Ectodermal cell (in vitro differentiated cells): ENCODE measurements around the gene METTL21A.

ENCODE experiments used
- H3K27ac ChIP-seq: 2 replicates; pipeline ENCODE4 v1.7.0; 2013; ENCODE audit warnings: mild to moderate bottlenecking, low read depth, low read length; ENCODE audit not compliant: insufficient read depth, poor library complexity, severe bottlenecking
- H3K27me3 ChIP-seq: 2 replicates; pipeline ENCODE4 v1.7.0; 2013; ENCODE audit warnings: mild to moderate bottlenecking, low read length; ENCODE audit not compliant: insufficient read depth, control insufficient read depth, poor library complexity, severe bottlenecking
- H3K36me3 ChIP-seq: one replicate; pipeline ENCODE4 v1.7.0; 2013; ENCODE audit warnings: low read length; ENCODE audit not compliant: control insufficient read depth, insufficient read depth
- H3K4me1 ChIP-seq: one replicate; pipeline ENCODE4 v1.7.0; 2013; ENCODE audit warnings: low read length; ENCODE audit not compliant: control insufficient read depth, insufficient read depth
- H3K4me3 ChIP-seq: 2 replicates; pipeline ENCODE4 v1.7.0; 2013; ENCODE audit warnings: low read depth, low read length, control low read depth; ENCODE audit not compliant: insufficient read depth
- H3K9me3 ChIP-seq: 2 replicates; pipeline ENCODE4 v1.7.0; 2013; ENCODE audit warnings: mild to moderate bottlenecking, low read length, moderate library complexity; ENCODE audit not compliant: control insufficient read depth
- WGBS, 2 experiments: methylation state at CpG; one replicate each; pipeline ENCODE4 v1.1.7; 2013; ENCODE audit warnings: missing lambda C conversion rate in 2 of 2; 5-methylcytosine and 5-hydroxymethylcytosine counted together

The METTL21A gene

DNA sequence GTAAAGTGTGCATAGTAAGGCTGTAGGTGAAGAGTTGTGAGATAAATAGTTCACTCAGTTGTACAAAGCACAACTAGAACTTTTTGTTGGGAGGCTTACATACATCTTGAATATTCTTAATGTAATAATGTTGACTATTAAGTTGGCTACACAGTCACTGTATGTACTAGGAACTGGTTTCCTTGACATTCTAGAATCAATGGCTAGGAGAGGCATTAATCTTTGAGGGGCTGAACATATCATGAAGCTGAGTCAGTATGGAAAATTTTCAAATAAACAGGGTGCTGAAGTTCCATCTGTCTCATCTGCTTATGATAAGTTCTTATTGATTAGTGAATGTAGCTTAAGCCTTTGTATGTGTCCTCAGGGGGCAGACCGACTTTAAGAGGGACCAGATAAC, 23.4 kb downstream of the METTL21A start:
- no peaks in the 10 kb centered on the region for H3K27me3 ChIP-seq
- no peak overlapping the region for H3K27ac ChIP-seq
- 73 to 88% methylated on average over 1 of the region's 1 CpG for WGBS, 2 experiments
- no peak overlapping the region for H3K4me3 ChIP-seq
- no peaks in the 10 kb centered on the region for H3K9me3 ChIP-seq
- no peaks in the 10 kb centered on the region for H3K4me1 ChIP-seq
- H3K36me3 ChIP-seq, result peaks cover 8% of the 10 kb centered on the region

DNA sequence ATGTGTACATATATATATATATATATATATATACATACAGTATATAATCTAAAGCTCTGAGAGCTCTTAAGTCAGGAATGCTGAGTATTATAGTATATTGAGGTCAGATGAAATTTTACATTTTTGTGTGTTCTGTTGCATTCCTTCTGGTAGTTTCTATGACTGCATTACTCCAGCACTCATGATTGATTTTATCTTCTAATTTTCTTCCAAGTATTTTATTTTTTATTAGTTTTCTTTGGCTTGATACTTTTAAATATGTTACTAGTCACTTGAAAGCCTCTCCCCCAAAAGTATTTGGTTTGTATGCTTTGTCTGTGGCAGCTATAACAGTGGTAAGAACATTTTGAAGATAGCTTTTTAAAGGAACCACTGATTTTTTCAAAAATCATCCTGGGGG, 25.0 kb downstream of the METTL21A start:
- Histone ChIP-seq H3K36me3 (peaks cover 8% of the 10 kb centered on the region), H3K27ac (no peak overlapping the region), H3K27me3 (no peaks in the 10 kb centered on the region), H3K4me1 (no peaks in the 10 kb centered on the region), H3K9me3 (no peaks in the 10 kb centered on the region), H3K4me3 (no peak overlapping the region)

DNA sequence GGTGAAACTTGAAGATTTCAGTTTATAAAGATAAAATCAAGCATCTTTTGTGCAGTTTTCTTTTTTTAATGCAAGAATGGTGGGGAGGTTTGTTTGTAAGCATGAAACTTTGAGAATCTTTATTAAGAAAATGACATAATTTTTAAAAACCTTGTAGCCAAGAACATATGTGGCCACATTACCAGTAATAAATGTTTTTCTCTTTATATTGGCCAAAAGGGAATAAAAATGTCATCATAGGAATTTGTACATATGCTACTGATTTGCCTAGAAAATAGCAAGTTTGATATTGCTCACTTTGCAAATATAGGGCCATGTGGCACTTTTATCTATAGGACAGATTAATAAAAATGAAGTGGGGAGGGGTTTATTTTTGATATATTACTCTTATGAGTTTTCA, 25.6 kb downstream of the METTL21A start:
- Histone ChIP-seq H3K4me3 (no peak overlapping the region), H3K36me3 (peaks cover 8% of the 10 kb centered on the region), H3K27me3 (no peaks in the 10 kb centered on the region), H3K4me1 (no peaks in the 10 kb centered on the region), H3K27ac (no peak overlapping the region), H3K9me3 (no peaks in the 10 kb centered on the region)

DNA sequence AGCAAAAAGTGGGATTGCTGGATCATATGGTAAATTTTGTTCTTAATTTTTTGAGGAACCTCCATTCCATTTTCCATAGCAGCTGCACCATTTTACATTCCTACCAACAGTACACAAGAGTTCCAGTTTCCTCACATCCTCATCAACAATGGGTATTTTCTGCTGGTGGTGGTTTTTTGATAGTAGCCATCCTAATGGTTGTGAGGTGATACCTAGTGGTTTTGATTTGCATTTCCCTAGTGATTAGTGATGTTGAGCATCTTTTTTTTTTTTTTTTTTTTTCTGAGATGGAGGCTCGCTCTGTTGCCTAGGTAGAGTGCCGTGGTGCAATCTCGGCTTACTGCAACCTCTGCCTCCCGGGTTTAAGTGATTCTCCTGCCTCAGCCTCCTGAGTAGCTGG, 30.5 kb downstream of the METTL21A start:
- Histone ChIP-seq H3K36me3 (peaks cover 28% of the 10 kb centered on the region), H3K4me3 (no peak overlapping the region), H3K27ac (no peak overlapping the region), H3K4me1 (no peaks in the 10 kb centered on the region), H3K9me3 (no peaks in the 10 kb centered on the region), H3K27me3 (no peaks in the 10 kb centered on the region)
- 94% methylated on average over 3 of the region's 4 CpGs; no CpG with 5 or more reads in 1 of the 2 experiments for WGBS, 2 experiments

GRCh38 chr2:207594264-207594663, 30.9 kb downstream of the METTL21A start:
- WGBS, 2 experiments, result 95 to 97% methylated on average over 2 to 3 of the region's 3 CpGs

DNA sequence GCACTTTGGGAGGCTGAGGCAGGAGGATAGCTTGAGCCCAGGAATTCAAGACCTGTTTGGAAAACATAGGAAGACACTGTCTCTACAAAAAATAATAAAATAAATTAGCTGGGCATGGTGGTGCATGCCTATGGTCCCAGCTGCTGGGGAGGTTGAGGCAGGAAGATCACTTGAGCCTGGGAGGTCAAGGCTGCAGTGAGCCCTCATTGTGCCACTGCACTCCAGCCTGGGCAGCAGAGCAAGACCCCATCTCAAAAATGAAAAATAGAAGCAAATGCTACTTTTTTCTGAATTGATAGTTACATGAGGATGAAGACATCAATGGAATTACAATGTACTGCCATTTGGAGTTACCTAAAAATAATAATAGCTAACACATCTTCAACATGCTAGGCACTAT, 31.9 kb downstream of the METTL21A start:
- no peak overlapping the region for H3K27ac ChIP-seq
- no peaks in the 10 kb centered on the region for H3K9me3 ChIP-seq
- no peaks in the 10 kb centered on the region for H3K27me3 ChIP-seq
- H3K4me1 ChIP-seq, result no peaks in the 10 kb centered on the region
- no peak overlapping the region for H3K4me3 ChIP-seq
- H3K36me3 ChIP-seq, result peaks cover 39% of the 10 kb centered on the region

More at GRCh38 chr2:207594264-207594663, 30.9 kb downstream of the METTL21A start:
- Histone ChIP-seq H3K9me3 (no peaks in the 10 kb centered on the region), H3K27me3 (no peaks in the 10 kb centered on the region), H3K27ac (no peak overlapping the region), H3K36me3 (peaks cover 33% of the 10 kb centered on the region), H3K4me1 (no peaks in the 10 kb centered on the region), H3K4me3 (no peak overlapping the region)

DNA sequence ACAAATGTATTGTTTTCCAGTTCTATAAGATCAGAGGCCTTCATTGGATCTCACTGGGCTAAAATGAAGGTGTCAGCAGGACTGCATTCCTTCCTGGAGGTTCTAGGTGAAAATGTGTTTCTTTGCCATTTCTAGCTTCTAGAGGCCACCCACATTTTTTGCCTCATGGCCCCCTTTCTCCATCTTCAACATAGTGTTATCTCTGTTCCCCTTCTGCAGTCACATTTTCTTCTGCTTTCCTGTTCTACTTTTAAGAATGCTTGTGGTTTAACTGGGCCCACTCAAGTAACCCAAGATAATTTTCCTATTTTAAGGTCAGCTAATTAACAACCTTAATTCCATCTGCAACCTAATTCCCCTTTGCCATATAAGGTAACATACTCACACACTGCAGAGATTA, 36.1 kb downstream of the METTL21A start:
- H3K27ac ChIP-seq, result no peak overlapping the region
- no peaks in the 10 kb centered on the region for H3K9me3 ChIP-seq
- peaks cover 42% of the 10 kb centered on the region for H3K36me3 ChIP-seq
- no peaks in the 10 kb centered on the region for H3K27me3 ChIP-seq
- no peaks in the 10 kb centered on the region for H3K4me1 ChIP-seq
- no peak overlapping the region for H3K4me3 ChIP-seq

DNA sequence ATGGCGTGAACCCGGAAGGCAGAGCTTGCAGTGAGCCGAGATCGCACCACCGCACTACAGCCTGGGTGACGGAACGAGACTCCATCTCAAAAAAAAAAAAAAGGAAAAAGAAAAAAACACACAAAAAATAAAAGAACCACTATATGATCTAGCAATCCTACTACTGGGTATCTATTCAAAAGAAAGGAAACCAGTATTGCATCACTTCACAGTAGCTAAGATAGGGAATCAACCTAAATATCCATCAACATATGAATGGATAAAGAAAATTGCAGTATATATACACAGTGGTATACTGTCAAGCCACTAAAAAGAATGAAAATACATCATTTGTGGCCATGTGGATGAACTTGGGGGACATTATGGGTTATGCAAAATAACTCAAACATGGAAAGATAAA, 37.9 kb downstream of the METTL21A start:
- Histone ChIP-seq H3K27me3 (no peaks in the 10 kb centered on the region), H3K36me3 (peaks cover 39% of the 10 kb centered on the region), H3K27ac (no peak overlapping the region), H3K9me3 (no peaks in the 10 kb centered on the region), H3K4me3 (no peak overlapping the region), H3K4me1 (no peaks in the 10 kb centered on the region)
- 89 to 94% methylated on average over 2 to 7 of the region's 7 CpGs for WGBS, 2 experiments

DNA sequence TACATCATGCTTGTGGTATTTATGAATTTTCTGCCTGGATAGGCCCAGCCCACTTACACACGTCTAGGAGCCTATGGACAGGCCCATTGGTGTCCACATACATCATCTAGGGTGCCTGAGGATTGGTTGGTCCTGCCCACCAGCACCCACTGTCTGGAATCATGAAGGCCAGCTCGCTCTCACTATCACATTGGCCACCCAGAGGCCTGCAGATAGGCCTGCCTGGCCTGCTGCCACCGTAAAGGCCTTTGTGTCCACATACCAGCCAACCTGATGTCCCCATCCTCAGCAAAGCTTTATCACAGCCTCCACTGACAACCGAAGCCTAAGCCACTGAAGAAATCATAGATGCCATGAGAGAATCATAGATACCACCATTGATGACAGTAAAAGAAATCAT, 40.2 kb downstream of the METTL21A start:
- Histone ChIP-seq H3K27ac (no peak overlapping the region), H3K9me3 (no peaks in the 10 kb centered on the region), H3K36me3 (peaks cover 46% of the 10 kb centered on the region), H3K4me1 (no peaks in the 10 kb centered on the region), H3K27me3 (no peaks in the 10 kb centered on the region), H3K4me3 (no peak overlapping the region)
- 93 to 97% methylated on average over 4 of the region's 4 CpGs for WGBS, 2 experiments

- H3K36me3 ChIP-seq, result peaks cover 67% of the 10 kb centered on the region
Measured at GRCh38 chr2:207571370-207571769, 53.8 kb downstream of the METTL21A start.

GRCh38 chr2:207567671-207568070, 57.5 kb downstream of the METTL21A start:
- Histone ChIP-seq H3K4me1 (no peaks in the 10 kb centered on the region), H3K4me3 (no peak overlapping the region), H3K27me3 (no peaks in the 10 kb centered on the region), H3K27ac (no peak overlapping the region), H3K36me3 (peaks cover 57% of the 10 kb centered on the region), H3K9me3 (no peaks in the 10 kb centered on the region)

More at GRCh38 chr2:207571370-207571769, 53.8 kb downstream of the METTL21A start:
- H3K27me3 ChIP-seq, result no peaks in the 10 kb centered on the region
- no peaks in the 10 kb centered on the region for H3K4me1 ChIP-seq
- WGBS, 2 experiments, result 93 to 100% methylated on average over 1 to 3 of the region's 3 CpGs
- H3K4me3 ChIP-seq, result no peak overlapping the region
- H3K9me3 ChIP-seq, result no peaks in the 10 kb centered on the region
- H3K27ac ChIP-seq, result no peak overlapping the region
